CD4-positive, alpha-beta T cell treated with Interferon alpha-2 for 1 hour (primary cell): ENCODE measurements around the gene PPM1H.
"Not testable (repeated sequence)": the region's sequence is repeated elsewhere in the genome, so short reads cannot be mapped to it uniquely, and the experiment has no call there.

ENCODE experiments used
- DNase-seq, 2 donors: peaks; one replicate each; pipeline ENCODE4 v3.0.0-alpha.2; 2020 to 2022

Gene PPM1H

DNA sequence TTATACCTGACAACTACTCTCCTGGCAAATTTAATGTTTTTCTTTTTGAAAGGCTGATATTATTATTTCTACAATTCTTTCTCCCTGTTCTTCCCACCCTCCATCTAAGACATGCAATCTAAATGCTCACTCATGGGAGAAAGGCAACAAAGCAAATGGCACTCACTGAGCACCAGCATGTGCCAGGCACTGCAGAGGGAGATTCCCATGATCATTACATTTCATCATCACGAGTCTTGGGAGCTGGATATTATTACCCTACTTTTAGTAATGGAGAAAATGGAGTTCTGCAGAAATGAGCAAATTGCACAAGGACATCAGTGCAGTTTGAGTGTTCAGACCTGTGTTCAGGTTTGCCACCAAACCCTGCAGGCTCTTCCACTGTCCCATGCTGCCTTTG lies 27.9 kb downstream of the PPM1H start:
- no peak for DNase-seq

DNA sequence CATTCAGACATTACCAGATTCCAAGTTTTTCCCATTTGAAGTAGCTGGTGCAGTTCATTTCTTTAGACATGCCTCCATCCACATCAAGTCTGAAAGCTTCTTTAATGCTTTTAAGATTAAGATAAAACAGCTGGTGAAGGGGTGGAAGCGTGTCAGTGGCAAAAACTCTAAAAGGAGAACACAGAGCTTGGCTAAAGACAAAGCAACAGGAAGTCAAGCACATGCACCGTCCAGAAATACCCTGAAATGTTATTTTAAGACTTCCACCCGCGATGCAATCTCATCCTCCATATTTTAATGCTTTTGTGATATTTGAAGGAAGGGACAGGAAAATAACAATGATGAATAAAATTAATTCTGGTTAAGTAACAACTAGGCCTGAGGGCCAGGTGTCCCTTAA lies 31.8 kb downstream of the PPM1H start:
- no peak for DNase-seq

DNA sequence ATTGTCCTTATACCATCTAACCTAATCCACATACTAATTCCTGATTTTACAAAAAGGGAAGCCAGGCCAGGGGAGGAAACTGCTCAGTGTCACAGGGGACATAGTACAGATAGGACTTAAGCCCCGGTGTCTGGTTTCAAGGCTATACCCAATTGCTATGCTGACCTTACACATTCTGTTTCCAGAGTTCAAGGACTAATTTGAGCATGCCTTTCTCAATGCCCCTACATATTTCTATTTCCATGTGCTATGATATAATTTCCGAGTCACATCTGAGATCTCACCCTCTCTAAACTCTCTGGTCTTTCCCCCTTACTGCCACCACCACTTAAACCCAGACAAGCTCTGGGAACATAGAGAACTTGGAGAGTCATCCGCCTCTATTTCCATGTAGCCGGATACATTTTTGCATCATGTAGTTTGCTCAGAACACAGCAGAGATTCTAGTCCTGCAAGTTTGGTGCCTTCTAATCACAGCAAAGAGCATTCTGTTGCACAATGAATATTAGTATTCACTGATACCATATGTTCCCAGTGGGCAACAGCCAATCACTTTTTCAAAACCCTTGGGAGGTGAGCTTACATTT lies 34.2 kb downstream of the PPM1H start:
- DNase-seq: no peak

- no peak for DNase-seq
These were observed 35.2 kb downstream of the PPM1H start for GRCh38 chr12:62899568-62900390.

DNA sequence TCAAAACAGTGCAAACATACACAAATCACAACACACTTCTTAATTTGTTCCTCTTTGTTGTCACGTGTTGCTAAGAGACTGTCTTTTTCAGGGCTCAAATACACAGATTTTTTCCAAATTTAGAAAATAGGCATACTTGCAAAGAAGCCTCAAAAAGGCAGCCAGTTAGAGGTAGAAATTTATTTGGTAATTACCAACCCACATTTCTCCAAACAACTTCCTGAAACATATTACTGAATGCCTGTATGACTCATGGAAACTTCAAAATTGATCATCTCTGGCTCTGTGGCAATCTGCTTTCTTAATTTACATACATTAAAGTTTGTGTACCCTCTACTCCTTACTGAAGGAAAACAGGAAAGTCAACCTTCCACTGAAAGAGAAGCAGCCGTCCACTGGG lies 36.4 kb downstream of the PPM1H start:
- DNase-seq: no peak

GRCh38 chr12:62895351-62895877 lies 39.5 kb downstream of the PPM1H start:
- DNase-seq: no peak

- DNase-seq: no peak
These were observed 41.7 kb downstream of the PPM1H start for GRCh38 chr12:62893276-62893675.

DNA sequence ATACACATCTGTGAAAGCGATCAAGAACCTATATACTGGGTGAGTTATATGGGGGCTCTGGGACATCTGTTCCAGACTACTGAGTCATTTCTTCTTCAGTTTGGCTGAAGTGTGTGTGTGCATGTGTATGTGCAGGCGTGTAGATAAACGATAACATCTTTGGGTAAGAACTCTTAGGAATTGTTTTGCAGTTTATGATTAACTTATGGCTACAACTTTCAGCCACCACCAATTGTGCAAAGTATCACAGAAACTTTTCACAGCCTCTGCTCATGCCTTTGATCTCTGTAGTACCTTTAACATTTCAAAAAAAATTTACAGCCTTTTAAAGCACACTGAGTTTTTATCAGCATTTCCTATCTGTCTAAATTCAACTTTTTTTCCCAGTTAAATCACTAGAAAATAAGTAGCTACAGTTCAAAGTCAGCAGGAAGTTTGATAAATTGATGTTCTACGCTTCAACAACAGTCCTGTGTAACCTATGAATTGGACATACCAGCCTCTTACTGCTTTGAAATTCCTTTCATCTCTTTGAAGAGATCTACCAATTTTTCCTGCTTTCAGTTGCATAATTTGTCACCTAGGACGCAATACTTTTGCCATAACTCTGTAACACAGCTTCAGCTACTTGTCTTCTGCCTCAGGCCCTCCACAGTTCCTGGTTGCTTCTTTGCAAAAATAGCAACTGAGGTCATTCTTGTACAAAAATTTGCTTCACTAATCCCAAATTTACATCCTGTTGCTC lies 43.0 kb downstream of the PPM1H start:
- DNase-seq: no peak

- DNase-seq: no peak
These were observed 46.4 kb downstream of the PPM1H start for GRCh38 chr12:62888454-62889110.

DNA sequence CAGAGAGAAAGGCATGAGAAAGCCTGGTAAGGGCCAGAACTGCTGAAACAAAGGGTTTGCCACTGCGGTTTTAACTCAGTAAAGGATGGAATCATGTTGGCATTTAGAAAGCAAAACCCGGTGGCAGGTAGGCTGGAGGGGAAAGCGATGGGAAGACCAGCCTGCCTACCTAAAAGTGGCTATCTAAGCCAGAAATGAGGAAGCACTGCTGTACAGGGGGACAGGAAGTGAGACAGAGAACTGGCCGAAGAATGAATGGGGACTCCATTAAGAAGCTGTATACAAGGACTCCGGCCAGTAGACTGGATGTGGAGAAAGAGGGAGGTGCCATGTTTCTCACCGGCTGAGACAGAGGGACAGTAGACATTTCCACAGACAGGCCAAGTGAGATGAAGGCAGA lies 48.2 kb downstream of the PPM1H start:
- DNase-seq: no peak

DNA sequence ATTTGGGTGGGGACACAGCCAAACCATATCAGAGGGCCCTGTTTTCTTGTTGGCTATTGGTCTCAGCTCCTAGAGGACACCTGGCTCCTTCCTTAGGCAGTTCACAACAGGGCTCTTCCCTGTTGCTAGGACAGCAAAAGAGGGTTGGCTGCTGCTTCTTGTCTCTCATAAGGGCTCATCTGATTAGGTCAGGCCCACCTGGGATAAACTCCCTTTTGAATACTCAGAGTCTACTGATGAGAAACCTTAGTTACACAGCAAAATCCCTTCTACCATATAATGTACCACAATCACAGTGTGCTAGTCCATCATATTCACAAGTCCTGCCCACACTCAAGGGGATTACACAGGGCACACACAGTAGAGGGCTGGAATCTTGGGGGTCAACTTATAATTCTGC lies 49.7 kb downstream of the PPM1H start:
- no peak for DNase-seq

DNA sequence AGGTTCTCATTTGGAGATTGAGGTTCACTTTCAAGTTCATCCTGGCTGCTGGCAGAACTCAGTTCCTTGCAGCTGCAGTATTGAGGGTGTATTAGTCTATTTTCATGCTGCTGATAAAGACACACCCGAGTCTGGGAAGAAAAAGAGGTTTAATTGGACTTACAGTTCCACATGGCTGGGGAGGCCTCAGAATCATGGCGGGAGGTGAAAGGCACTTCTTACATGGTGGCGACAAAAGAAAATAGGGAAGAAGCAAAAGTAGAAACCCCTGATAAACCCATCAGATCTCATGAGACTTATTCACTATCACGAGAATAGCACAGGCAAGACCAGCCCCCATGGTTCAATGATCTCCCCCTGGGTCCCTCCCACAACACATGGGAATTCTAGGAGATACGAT lies 50.1 kb downstream of the PPM1H start:
- DNase-seq: not testable (repeated sequence)

DNA sequence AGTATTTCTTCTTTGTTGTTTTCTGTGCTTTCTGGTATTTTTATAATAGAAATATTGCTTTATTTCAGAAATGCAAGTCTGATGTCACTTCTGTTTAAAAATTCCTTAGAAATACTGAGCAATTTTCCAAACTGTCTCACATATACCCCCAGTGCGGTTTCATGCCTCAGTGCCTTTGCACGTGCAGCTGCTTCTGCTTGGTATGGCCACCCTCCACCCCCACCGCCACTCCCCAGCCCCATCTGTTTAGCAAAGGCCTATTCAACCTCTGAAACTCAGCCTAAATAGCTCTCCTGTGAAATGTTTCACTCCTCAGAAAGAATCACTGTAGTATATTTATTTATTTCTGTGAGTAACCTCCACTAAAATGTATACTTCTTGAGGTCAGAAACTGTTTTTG lies 52.3 kb downstream of the PPM1H start:
- DNase-seq: no peak

- DNase-seq: no peak
These were observed 52.8 kb downstream of the PPM1H start for GRCh38 chr12:62882140-62882539.

DNA sequence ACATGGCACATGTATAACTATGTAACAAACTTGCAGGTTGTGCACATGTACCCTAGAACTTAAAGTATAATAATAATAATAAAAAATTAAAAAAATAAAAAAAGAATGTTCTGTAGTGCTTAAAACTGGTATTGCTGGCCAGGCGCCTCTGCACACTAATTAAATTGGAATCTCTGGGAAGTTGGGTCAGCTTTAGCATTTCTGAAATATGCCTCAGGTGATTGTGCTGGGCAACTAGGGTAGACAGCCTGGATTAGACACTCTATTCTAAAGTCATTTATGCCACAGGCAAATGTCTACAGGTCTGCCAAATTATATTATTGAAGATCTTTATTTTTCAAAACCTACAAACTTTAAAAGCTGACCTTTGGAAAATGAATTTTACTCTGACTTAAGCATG lies 55.3 kb downstream of the PPM1H start:
- DNase-seq: no peak

- DNase-seq: not testable (repeated sequence)
These were observed 55.7 kb downstream of the PPM1H start for GRCh38 chr12:62879228-62879627.

- DNase-seq: no peak
These were observed 56.7 kb downstream of the PPM1H start for GRCh38 chr12:62878211-62878610.

GRCh38 chr12:62876938-62877548 lies 57.9 kb downstream of the PPM1H start:
- DNase-seq: no peak

GRCh38 chr12:62873826-62874448 lies 61.0 kb downstream of the PPM1H start:
- DNase-seq: no peak

- DNase-seq: no peak
These were observed 61.7 kb downstream of the PPM1H start for GRCh38 chr12:62873116-62873825.

DNA sequence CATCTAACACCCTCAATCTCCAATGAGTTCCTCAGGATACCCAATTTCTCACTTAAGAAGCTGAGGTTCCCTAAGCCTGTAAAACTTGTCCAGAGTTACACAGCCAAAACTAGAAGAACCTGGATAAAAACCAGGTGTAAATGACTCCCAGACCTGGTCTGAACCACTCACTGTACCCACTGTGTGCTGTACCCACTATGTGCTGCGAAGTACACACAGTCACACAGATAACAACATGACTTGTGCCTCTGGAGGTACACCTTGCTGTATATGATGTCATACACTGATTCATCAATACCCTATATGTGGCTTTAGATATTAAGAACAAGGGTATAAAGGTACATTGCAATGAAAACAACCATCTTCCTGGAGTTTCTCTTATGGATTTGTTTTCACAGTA lies 66.1 kb downstream of the PPM1H start:
- no peak for DNase-seq
